ENCODE results near the gene FAM83B.
"Not testable (repeated sequence)": the region's sequence is repeated elsewhere in the genome, so short reads cannot be mapped to it uniquely, and the experiment has no call there.

The FAM83B gene

DNA sequence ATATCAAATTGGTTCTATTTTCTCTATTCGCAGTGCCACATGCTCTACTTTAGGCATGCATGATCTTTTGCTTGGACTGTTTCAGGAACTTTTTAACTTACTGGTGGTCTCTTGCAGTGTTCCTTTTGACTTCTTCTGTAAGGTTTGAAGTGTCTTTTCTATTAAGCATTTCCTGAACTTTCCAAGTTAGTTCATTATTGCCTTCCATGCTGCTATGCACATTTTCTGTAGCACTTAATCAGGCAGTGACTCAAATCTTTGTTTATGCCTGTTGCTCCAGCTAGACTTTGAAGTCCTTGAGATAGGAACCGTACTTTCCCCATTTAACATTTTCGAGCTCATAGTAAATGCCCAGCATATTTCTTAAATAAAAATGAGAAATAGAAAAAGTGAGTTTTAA is 52.2 kb downstream of the FAM83B start:
- no peak for DNase-seq (ENCODE audit: low read depth, low spot score)

DNA sequence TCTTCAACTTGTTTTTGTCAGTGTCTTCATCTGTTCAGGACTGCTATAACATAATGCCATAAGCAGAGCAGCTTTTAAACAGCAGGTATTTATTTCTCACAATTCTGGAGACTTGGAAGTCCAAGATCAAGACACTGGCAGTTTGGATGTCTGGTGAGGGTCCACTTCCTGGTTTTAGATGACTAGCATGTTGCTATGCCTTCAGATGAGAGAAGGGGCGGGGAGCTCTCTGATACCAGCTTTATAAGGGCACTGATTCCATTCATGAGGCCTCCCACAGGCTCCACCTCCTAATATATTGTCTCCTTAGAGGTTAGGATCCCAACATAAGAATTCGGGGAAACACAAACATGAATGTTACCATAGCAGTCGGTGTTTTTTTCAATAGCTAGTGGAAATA is 52.9 kb downstream of the FAM83B start:
- DNase-seq (ENCODE audit: low read depth, low spot score) = no peak

DNA sequence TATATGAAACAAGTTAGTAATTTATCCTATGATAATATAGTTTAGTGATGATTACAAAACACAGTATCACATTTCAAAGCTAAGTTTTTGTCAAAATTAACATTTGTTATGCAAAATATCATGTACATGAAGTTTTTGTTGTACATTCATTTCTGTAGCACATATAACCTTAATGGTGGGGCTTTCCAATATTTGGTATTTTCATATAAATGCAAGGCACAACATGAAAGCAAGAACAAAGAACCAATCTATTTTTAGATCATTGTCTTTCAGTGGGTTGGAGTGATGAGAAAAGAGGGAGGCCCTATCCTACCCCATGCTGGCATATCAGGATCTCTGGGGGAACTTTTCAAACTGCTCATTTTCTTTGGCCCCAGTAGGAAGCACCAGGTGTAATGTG is 53.4 kb downstream of the FAM83B start:
- DNase-seq (ENCODE audit: low read depth, low spot score) = no peak

DNA sequence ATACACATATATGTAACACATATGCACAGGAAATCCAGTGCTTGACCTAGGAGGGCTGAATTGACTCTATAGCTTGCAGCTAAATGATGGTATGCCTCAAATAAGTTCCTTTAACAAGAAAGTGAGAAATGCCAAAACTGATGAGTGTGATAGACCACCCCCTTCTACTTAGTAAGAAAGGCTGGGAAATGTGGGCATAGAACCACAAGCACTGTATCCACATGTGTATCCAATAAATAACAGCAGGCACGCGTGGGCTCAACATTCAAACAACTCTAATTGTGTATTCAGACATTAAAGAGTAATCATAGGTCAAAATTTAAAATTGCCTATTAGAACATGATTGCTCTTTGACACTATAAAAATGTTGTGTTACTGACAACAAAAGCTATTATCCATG is 54.1 kb downstream of the FAM83B start:
- no peak for DNase-seq (ENCODE audit: low read depth, low spot score)

DNA sequence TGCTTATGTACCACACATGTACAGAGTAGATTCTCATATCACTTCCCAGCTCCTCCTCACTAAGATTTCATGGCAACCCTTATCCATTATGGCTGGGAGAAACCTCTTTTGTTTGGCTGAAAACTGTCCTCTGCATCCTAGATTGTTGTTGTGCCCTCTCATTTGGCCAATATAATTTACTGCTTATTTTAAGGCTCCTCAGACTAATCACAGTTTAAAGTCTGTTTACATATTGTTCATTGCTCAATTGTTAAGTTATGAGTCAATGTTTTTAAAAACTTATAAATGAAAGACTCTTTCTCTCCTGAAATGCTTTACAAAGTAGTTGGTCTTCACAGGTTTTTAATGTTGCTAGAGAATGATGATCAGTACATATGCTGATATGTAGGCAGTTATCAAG is 57.3 kb downstream of the FAM83B start:
- DNase-seq (ENCODE audit: low read depth, low spot score) = no peak

DNA sequence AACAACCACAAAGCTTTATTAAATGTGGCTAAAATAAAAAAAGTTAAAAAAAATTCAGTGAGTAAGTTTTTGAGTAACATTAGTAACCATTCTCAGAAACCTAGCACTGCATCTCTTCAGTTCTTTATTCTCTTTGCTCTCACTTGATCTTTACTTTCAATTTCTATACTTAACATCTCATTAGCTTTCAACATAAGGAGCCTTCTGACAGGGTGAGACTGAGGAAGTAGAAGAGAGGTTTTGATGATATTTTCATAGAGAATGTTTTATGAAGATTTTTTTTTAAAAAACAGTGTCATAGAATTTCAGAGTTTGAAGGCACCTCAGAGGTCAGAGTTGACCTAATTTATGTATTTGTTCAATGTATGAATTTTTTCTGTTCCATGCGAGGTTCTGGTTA is 60.8 kb downstream of the FAM83B start:
- DNase-seq (ENCODE audit: low read depth, low spot score) = no peak

DNA sequence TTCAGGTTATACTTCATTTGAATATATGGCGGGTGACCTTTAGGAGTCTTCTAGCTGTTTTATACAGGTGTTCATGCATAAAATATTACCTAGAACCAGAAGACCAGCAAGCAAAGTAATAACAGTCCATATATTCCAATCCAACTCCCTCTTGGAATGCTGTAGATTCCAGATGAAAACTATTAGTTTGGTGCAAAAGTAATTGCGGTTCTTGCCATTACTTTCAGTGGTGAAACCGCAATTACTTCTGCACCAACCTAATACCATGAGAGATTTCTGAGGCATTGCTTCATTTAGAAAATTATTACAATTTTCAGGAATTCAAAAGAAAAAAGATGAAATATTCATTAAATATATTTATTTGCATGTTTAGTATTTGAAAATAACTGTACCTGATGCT is 62.6 kb downstream of the FAM83B start:
- DNase-seq (ENCODE audit: low read depth, low spot score) = no peak

DNA sequence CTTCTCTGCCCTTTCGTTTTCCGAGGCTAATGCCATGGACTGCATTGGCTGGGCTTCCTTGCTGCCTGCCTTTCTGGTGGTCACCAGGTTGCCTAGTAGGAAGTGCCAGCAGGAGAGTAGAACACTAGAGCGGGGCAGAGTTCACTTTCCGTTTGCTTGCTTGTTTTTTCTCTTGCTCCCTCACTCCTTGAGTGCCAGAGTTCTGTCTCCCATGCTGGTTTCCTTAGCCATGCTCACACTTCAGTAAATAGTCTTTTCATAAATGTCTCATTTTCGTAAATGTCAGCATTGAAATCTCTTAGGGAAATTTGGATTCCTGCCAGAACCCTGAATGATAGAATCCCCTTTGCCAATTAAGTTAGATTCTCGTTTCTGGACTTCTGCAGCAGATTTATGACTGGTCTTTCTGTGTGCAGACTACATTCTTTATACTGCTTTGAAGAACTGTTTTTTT is 63.9 kb downstream of the FAM83B start:
- DNase-seq (ENCODE audit: low read depth, low spot score) = no peak

DNA sequence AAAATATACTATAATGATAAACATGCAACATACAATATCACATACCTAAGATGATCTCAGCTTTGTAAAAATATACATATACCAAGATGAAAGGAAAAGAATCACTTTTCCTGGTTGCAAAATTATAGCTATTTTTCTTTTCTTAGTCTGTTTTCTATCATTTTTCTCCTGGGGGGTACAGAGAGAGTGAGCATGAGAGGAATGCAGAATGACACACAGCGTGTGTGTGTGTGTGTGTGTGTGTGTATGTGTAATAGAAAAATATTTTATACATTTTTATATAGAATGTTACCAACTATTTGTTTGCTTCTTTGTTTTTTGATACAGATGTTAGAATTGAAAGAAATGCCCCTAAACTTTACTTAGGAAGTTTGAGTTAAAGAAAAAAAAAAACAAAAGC is 64.3 kb downstream of the FAM83B start:
- DNase-seq (ENCODE audit: low read depth, low spot score) = no peak

DNA sequence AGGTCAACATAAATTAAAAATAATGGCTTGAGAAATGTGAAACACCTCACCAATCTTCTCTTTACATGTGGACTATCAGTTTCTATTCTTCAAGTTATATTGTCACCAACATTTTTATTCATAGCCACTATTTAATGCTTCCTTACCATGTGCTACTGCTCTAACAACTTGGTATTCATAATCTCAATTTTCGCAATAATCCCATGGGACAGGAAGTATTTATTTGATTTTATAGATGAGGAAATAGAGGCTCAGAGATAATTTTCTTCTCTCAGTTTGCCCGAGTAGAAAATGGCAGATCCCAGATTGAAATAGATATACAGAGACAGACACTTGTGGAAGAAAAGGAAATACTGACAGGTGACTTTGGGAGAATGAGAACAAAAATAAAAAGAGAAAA is 66.6 kb downstream of the FAM83B start:
- no peak for DNase-seq (ENCODE audit: low read depth, low spot score)

DNA sequence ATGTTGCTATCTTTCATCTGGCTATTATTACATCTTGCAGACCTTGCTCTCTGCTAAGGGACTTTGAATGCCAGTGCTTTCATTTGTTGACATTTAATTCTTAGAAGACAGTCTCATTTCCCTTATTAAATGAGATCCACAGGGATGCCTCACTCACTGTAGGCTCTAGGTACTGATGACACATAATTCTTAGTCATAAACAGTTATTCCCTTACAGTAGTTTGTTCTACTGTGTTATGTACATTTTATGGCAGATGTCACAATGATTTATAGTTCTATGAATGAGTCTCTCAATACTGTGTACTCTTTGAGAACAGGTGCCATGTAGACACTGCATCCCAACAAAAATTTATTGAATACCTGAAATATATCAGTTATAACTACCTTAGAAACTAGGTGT is 70.3 kb downstream of the FAM83B start:
- DNase-seq (ENCODE audit: low read depth, low spot score) = no peak

DNA sequence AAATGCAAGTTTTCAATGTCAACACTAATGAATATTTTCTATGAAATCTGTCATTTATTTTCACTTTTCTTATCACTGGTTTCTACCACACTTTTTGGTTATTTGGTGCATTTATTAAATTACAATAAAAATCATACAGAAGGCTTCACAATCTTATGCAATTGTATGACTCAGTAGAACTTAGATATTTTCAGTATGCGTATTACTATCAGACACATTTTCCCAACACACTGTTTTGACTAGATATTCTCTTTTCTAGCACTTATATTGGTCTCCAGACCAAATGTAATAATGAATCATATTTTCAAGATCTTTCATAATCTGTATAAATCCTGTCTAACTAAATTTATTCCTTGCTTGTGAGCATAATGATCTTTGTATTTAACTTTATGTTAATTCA is 74.1 kb downstream of the FAM83B start:
- DNase-seq (ENCODE audit: low read depth, low spot score) = no peak

DNA sequence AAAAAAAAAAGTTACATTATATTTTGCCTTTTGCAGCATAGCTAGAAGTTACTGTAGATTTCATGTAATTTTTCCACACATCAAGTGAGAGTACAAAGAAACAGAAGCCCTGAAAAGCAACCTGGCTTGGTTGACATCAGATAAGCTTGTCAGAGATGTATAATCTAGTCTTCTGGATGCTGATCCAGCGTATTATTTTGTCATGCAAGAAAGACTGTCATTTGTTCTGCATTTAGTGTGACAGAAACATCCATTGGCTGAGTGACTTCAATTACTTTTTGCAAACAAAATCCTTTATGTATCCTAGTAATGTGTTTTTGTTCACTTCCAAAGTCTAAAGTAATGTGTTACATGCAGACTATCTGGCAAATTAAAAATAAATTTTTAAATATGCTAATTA is 75.3 kb downstream of the FAM83B start:
- DNase-seq (ENCODE audit: low read depth, low spot score) = no peak

DNA sequence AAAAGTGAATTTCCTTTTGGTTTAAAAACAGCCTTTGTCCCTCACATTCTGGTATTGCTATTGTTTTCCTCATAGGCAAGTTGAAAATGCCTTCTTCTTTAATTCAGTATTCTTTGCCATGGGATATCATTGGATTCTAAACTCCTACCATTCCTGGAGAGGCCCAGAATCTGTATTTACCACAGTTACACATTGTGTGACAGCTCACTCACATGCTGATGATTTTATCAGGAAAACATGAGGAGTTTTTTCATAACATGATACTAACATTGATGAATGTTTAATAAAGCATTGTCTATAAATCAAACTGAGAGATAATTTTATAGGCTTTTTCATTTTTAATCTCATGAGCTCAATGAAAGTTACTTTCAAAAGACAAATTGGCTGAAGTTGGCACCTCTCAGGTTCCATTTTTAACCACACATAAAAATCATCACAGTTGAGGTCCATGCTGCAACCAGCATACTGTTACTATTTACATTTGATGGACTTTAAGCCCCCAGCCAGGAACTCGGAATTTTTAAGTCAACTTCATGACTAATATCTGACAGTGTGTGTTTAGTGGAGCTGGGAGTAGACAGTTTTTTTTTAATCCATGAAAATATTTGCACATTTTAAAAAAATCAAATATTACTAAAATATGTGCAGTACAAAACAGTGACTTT is 82.8 kb downstream of the FAM83B start:
- no peak for DNase-seq (ENCODE audit: low read depth, low spot score)

DNA sequence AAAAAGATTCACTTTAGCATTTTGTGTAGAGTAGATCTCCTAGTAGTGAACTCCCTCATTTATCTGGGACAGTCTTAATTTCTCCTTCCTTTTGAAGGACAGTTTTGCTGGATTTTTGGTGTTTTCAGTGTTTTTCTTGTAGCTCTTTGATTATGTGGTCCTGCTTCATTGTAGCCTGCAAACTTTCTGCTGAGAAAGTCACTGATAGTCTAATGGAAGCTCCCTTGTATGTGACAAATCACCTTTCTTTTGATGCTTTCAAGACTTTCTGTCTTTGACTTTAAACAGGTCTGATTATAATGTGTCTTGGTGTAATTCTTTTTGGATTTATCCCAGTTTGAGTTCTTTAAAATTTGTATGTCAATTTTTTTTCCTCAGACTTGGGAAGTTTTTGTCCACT is 86.1 kb downstream of the FAM83B start:
- no peak for DNase-seq (ENCODE audit: low read depth, low spot score)

DNA sequence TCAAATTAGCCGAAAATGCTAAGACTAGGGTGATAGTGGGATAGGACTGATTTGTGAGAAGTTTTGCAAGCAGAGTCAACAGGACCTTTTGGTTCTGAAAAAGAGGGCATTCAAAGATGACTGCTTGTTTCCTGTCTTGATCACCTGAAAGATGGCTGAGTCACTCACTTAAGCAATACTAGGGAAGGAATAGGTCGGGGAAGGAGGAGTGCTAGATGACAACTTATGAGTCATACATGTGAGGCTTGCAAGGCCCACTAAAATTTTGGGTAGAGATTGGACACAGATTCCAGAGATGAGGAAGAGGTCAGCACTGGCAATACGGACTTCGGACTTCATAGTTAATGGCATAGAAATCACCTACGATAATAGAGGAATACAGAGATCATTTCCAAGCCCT is 89.2 kb downstream of the FAM83B start:
- DNase-seq (ENCODE audit: low read depth, low spot score) = no peak

DNA sequence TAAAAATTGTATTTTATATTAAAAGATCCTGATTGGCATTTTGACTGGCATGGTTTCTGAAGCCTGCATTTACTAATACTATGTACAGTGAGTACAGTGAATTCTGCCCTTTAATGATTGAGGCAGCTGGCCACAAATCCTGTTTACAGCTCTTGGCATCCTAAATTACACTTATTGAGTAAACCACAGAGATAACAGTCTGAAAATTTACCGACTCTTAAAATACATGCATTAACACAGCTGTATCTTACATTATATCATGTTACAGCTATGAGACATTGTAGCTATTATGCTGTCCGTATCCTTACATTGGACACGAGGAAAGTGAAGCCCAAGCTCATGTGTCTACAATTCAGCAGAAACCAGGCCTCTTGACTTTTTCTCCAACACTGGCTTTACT is 90.8 kb downstream of the FAM83B start:
- no peak for DNase-seq (ENCODE audit: low read depth, low spot score)

DNA sequence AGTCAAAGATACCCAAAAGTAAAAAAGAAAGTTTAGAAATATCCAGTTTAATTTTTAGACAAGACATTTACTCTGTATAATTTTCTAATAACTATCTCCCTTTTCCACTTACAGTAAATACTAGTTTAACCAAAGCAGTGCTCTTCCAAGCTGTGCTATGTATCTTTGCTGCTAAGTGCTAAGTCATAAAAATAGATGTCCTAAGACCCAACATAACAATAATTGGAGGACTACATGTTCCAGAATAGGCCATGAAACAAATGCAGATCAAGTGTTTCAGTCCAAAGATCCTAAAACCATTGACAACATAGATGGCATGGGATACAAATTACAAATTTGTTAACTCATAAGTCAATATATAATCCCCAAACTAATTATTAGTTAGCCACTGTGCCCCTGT is 111.1 kb downstream of the FAM83B start:
- DNase-seq (ENCODE audit: low read depth, low spot score) = no peak

DNA sequence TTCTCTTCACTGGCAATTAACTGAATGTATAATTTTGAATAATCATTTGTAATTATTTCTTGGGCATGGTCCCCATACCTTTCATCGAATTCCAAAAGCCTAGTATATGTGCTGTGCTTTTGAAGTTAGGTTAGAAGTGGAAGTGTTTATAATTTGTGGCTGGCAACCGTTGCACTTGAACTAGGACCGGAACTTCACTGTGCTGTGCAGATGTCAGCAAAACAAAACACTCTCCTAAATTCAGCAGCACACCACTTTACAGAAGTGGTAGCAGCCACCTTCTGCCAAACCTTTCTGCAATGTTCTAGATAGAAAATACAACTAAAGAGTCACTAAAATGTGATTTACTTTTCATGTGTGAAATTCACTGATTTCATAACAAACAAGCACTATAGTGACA is 111.9 kb downstream of the FAM83B start:
- DNase-seq (ENCODE audit: low read depth, low spot score) = no peak

DNA sequence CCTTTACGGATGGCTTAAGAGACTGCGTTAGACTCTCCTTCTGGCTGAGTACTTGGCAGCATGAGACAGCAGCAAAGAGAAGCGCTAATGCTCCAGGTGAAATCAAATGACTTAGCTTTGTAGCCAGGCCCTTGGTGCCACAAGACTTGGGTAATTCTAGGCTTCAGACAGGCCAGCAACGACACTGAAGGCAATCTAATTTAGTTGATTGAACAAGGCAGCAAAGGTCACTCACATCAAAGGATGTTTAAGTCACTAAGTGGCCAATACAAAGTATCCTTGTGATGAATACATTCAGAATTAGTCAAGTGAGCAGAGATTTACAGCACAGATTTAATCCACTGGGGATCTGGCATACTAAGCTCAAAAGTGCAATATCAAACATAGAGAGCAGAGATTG is 113.2 kb downstream of the FAM83B start:
- DNase-seq (ENCODE audit: low read depth, low spot score) = no peak

DNA sequence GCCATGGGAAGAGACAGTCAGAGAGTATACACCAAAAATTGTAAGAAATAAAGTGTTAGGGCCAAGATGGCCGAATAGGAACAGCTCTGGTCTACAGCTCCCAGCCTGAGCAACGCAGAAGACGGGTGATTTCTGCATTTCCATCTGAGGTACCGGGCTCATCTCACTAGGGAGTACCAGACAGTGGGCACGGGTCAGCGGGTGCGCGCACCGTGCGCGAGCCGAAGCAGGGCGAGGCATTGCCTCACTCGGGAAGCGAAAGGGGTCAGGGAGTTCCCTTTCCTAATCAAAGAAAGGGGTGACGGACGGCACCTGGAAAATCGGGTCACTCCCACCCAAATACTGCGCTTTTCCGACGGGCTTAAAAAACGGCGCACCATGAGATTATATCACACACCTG is 114.8 kb downstream of the FAM83B start:
- DNase-seq (ENCODE audit: low read depth, low spot score) = not testable (repeated sequence)

DNA sequence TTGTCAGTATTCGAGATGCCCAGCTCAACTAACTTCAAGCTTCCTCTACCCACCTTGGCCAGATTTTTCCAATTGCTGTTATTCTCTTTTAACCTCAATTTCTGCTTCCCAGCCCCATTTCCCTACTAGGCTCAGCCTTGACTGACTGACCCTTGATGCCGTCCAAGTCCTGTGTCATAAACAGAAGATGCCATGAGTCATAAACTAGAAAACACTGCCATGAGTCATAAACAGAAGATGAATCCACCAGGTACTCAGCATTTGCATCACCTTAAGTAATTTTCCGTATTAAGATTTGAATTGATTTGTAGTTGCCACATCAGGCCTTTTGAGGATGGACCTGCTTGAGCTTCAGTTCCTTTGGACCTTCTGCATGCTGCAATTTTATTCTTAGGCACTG is 123.8 kb downstream of the FAM83B start:
- no peak for DNase-seq (ENCODE audit: low read depth, low spot score)

DNA sequence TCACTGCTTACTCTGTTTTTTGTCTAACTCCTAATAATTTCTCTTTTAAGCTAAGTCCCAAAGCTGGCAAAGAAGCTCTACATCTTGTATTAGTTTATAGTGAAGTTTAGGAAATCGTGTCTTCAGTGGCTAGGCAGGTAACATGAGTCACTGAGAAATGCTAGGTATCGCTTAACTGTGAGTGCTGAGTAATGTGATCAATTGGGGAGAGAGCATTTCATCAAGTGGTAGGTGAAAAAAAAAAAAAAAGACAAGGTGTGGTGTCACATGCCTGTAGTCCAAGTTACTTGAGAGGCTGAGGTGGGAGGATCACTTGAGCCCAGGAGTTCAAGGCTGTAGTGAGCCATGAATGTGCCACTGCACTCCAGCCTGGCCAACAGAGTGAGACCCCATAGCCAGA is 125.3 kb downstream of the FAM83B start:
- no peak for DNase-seq (ENCODE audit: low read depth, low spot score)

DNA sequence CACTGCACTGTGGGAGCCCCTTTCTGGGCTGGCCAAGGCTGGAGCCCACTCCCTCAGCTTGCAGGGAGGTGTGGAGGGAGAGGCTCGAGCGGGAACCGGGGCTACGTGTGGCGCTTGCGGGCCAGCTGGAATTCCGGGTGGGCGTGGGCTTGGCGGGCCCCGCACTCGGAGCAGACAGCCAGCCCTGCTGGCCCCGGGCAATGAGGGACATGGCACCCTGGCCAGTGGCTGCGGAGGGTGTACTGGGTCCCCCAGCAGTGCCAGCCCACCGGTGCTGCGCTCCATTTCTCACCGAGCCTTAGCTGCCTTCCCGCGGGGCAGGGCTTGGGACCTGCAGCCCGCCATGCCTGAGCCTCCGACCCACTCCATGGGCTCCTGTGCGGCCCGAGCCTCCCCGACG is 132.6 kb downstream of the FAM83B start:
- not testable (repeated sequence) for DNase-seq (ENCODE audit: low read depth, low spot score)
